Spleen (tissue), 11 donors: ENCODE data around the gene PPP5C. TPM values are rescaled to one million over a fixed set of nuclear protein-coding genes. Genes with fewer than 3 reads are reported as not detected.

ENCODE experiments used
- DNase-seq: peaks from one replicate; pipeline ENCODE4 v3.0.0-alpha.2; 2020
- H3K27ac ChIP-seq, 8 donors: fragments of 200-600 bp; sonication (generic) in 7 of 8; 1 replicate in 4 of 8; 2 replicates in 4 of 8; pipeline versions ENCODE4 v1.5.0 to v1.8.0; 2016 to 2021; ENCODE audit warnings: inconsistent platforms in 4 of 8, mild to moderate bottlenecking in 4 of 8, moderate library complexity in 1 of 8
- H3K27me3 ChIP-seq, 7 donors: fragments of 200-600 bp; sonication (generic) in 6 of 7; replicated peaks in 1 of 7; 1 replicate in 4 of 7; 2 replicates in 3 of 7; pipeline versions ENCODE4 v1.5.0 to v1.8.0; 2016 to 2021; ENCODE audit warnings: inconsistent platforms in 3 of 7, mild to moderate bottlenecking in 1 of 7
- H3K36me3 ChIP-seq, 6 donors: fragments of 200-600 bp; sonication (generic) in 5 of 6; 1 replicate in 4 of 6; 2 replicates in 2 of 6; pipeline versions ENCODE4 v1.5.0 to v1.8.0; 2016 to 2021; ENCODE audit warnings: inconsistent platforms in 2 of 6
- H3K4me1 ChIP-seq, 6 donors: fragments of 200-600 bp; sonication (generic) in 5 of 6; 1 replicate in 3 of 6; 2 replicates in 3 of 6; pipeline versions ENCODE4 v1.5.0 to v1.8.0; 2016 to 2021; ENCODE audit warnings: inconsistent platforms in 3 of 6
- H3K4me3 ChIP-seq, 8 donors: fragments of 200-600 bp; sonication (generic) in 7 of 8; 1 replicate in 4 of 8; 2 replicates in 4 of 8; pipeline versions ENCODE4 v1.5.0 to v1.8.0; 2016 to 2021; ENCODE audit warnings: inconsistent platforms in 4 of 8, mild to moderate bottlenecking in 4 of 8, moderate library complexity in 2 of 8
- H3K9me3 ChIP-seq, 8 donors: fragments of 200-600 bp; sonication (generic) in 7 of 8; 1 replicate in 4 of 8; 2 replicates in 4 of 8; pipeline versions ENCODE4 v1.5.0 to v1.8.0; 2016 to 2021; ENCODE audit warnings: inconsistent platforms in 4 of 8
- POLR2A ChIP-seq, 3 donors: fragments of 450-650 bp; IDR thresholded peaks; one replicate each; pipeline ENCODE4 v1.5.1; 2017; ENCODE audit warnings: antibody characterized with exemption in 3 of 3, mild to moderate bottlenecking in 1 of 3
- POLR2AphosphoS5 ChIP-seq, 3 donors: sonication (generic); formaldehyde crosslinking; IDR thresholded peaks; one replicate each; pipeline ENCODE4 v1.5.1; 2017; ENCODE audit warnings: antibody characterized with exemption in 3 of 3
- WGBS, 5 donors: extraction: QIAGEN DNeasy Blood & Tissue Kit in 3 of 5; methylation state at CpG; one replicate each; pipeline versions ENCODE4 v1.1.5 to v1.1.7; 2013 to 2018; 5-methylcytosine and 5-hydroxymethylcytosine counted together
- intact Hi-C: fragments of 100-400 bp; cut with DNase I; formaldehyde crosslinking; loops from one replicate; pipeline ENCODE4 v1.15.0; 2023; ENCODE audit warnings: low total_unique reads
- polyA plus RNA-seq, 3 donors: library from polyadenylated mRNA; stranded (reverse); fragments of 200-250 nt; gene quantifications; one replicate each; pipeline ENCODE4 v1.2.1, GENCODE V29; 2013
- total RNA-seq, 7 donors: library from RNA; depleted of rRNA in 3 of 7; stranded (reverse); fragments of >200 nt in 3 of 7; fragmentation: NEBNext Ultra II Directional in 4 of 7; extraction: Animal tissue kit (Norgen Biotek cat#: 25700) in 4 of 7; gene quantifications; one replicate each; pipeline versions ENCODE4 v1.1.0 to v1.2.1, GENCODE V29; 2016 to 2021
- TF ChIP-seq, protein P1 (sequence below), 11 experiments: fragments of 200-600 bp in 7 of 11; fragments of 450-650 bp in 4 of 11; sonication (generic) in 4 of 11; IDR thresholded peaks in 8 of 11; conservative IDR thresholded peaks in 3 of 11; 1 replicate in 7 of 11; 2 replicates in 4 of 11; pipeline versions ENCODE4 v1.4.0 to v1.8.0; 2016 to 2021; ENCODE audit warnings: antibody characterized with exemption in 11 of 11, inconsistent platforms in 4 of 11, mild to moderate bottlenecking in 1 of 11
- donor health status: healthy with polysubstance abuse.
- donor health status: DM: no; HTN: no; CAD: no; lungs with moderate emphysema.
- donor health status: DM: no; HTN: no; CAD: no.
- donor health status: Bipolar disorder and iron deficiency.
- donor health status: healthy.
- donor health status: DM: no; HTN: no; CAD: no.
- donor health status: DM: yes; HTN: yes; CAD: no.

PPP5C gene
- total and polyA plus RNA-seq, 10 donors = 26.5 to 87.3 (median 68.6) TPM

- Histone ChIP-seq H3K9me3 (no peaks in the 10 kb centered on the region), H3K36me3 (peaks cover 0 to 93% (median 2%) of the 10 kb centered on the region in 6 donors), H3K27me3 (no peaks in the 10 kb centered on the region), H3K4me1 (no peaks in the 10 kb centered on the region), H3K4me3 (no peak overlapping the region), H3K27ac (no peak overlapping the region)
- TF ChIP-seq, protein P1, sequence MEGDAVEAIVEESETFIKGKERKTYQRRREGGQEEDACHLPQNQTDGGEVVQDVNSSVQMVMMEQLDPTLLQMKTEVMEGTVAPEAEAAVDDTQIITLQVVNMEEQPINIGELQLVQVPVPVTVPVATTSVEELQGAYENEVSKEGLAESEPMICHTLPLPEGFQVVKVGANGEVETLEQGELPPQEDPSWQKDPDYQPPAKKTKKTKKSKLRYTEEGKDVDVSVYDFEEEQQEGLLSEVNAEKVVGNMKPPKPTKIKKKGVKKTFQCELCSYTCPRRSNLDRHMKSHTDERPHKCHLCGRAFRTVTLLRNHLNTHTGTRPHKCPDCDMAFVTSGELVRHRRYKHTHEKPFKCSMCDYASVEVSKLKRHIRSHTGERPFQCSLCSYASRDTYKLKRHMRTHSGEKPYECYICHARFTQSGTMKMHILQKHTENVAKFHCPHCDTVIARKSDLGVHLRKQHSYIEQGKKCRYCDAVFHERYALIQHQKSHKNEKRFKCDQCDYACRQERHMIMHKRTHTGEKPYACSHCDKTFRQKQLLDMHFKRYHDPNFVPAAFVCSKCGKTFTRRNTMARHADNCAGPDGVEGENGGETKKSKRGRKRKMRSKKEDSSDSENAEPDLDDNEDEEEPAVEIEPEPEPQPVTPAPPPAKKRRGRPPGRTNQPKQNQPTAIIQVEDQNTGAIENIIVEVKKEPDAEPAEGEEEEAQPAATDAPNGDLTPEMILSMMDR (IDR thresholded peaks at IDR 0.05 in 8 of 11, conservative IDR thresholded peaks at IDR 0.05 in 3 of 11) = no peak
- no peak for TF ChIP-seq POLR2A (IDR thresholded peaks at IDR 0.05)
- no peak for TF ChIP-seq POLR2AphosphoS5 (IDR thresholded peaks at IDR 0.05)
- DNase-seq = no peak
- intact Hi-C loops = no loop called here
- 93 to 100% (median 94%) methylated on average over 1 of the region's 1 CpG for WGBS, 5 donors
Measured at GRCh38 chr19:46337487-46337886, 9.4 kb upstream of the PPP5C start.

- no peaks in the 10 kb centered on the region for H3K27me3 ChIP-seq
- no peak overlapping the region for H3K27ac ChIP-seq
- intact Hi-C loops = no loop called here
- H3K4me1 ChIP-seq = no peaks in the 10 kb centered on the region
- no peaks in the 10 kb centered on the region for H3K9me3 ChIP-seq
- TF ChIP-seq POLR2A (IDR thresholded peaks at IDR 0.05) (no peak), POLR2AphosphoS5 (IDR thresholded peaks at IDR 0.05) (no peak)
- TF ChIP-seq, protein P1 (IDR thresholded peaks at IDR 0.05 in 8 of 11, conservative IDR thresholded peaks at IDR 0.05 in 3 of 11) = no peak
- DNase-seq = no peak
- 69 to 77% (median 73%) methylated on average over 10 of the region's 10 CpGs for WGBS, 5 donors
- H3K36me3 ChIP-seq = peaks cover 0 to 79% (median 2%) of the 10 kb centered on the region in 6 donors
- no peak overlapping the region for H3K4me3 ChIP-seq
Measured at GRCh38 chr19:46339446-46339845, 7.4 kb upstream of the PPP5C start.

DNA sequence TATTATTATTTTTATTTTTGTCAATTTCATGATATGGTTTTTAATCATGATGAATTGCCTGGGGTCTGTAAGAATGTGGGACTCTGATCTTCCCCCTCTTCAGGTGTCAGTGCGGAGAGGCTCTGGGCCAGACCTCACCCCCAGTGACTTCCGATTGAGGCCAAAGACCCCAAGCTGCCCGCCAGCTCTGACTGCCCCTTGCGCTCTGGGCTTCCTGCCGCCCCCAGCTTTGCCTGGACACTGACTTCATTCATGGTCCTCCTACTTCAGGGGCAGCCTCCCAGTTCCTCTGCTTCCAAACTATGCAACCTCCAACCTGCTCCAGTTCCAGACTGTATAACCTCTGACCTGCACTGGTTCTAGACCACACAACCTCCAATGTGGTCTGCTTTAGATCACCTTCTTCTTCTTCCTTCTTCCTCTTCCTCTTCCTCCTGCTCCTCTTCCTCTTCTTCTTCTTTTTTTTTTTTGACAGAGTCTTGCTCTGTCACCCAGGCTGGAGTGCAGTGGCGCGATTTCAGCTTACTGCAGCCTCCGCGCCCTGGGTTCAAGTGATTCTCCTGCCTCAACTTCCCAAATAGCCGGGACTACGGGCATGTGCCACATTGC lies 6.7 kb upstream of the PPP5C start:
- Histone ChIP-seq H3K4me3 (no peak overlapping the region), H3K27ac (no peak overlapping the region), H3K27me3 (no peaks in the 10 kb centered on the region), H3K9me3 (no peaks in the 10 kb centered on the region), H3K36me3 (peaks cover 0 to 72% (median 2%) of the 10 kb centered on the region in 6 donors), H3K4me1 (no peaks in the 10 kb centered on the region)
- TF ChIP-seq POLR2AphosphoS5 (IDR thresholded peaks at IDR 0.05) (no peak), POLR2A (IDR thresholded peaks at IDR 0.05) (no peak)
- TF ChIP-seq, protein P1 (IDR thresholded peaks at IDR 0.05 in 8 of 11, conservative IDR thresholded peaks at IDR 0.05 in 3 of 11) = no peak
- no peak for DNase-seq
- WGBS, 5 donors = 93 to 96% (median 96%) methylated on average over 11 of the region's 11 CpGs
- intact Hi-C loops = no loop called here

- Histone ChIP-seq H3K36me3 (peaks cover 0 to 54% (median 2%) of the 10 kb centered on the region in 6 donors), H3K4me3 (no peak overlapping the region), H3K27me3 (no peaks in the 10 kb centered on the region), H3K9me3 (no peaks in the 10 kb centered on the region), H3K27ac (no peak overlapping the region), H3K4me1 (peaks cover 0 to 7% (median 6%) of the 10 kb centered on the region in 6 donors)
- DNase-seq = no peak
- intact Hi-C loops = no loop called here
- TF ChIP-seq, protein P1 (IDR thresholded peaks at IDR 0.05 in 8 of 11, conservative IDR thresholded peaks at IDR 0.05 in 3 of 11) = no peak
- TF ChIP-seq POLR2A (IDR thresholded peaks at IDR 0.05) (no peak), POLR2AphosphoS5 (IDR thresholded peaks at IDR 0.05) (no peak)
- WGBS, 5 donors = 87 to 96% (median 93%) methylated on average over 3 of the region's 3 CpGs
Measured at GRCh38 chr19:46341937-46342336, 5.0 kb upstream of the PPP5C start.
